Karpas-422 (cell line): ENCODE measurements around the gene AS3MT. TPM values are rescaled to one million over a fixed set of nuclear protein-coding genes. Genes with fewer than 3 reads are reported as not detected.

Experiments used
- DNase-seq: peaks from one replicate; pipeline ENCODE4 v3.0.0-alpha.2; 2015
- H2AFZ ChIP-seq: fragments of 200-600 bp; sonication (generic); 2 replicates; pipeline ENCODE4 v1.6.1; 2014; ENCODE audit warnings: antibody characterized with exemption, low read length, mixed read lengths
- H3K27ac ChIP-seq: fragments of 200-600 bp; sonication (generic); 2 replicates; pipeline ENCODE4 v1.5.1; 2014; ENCODE audit warnings: mild to moderate bottlenecking, low read length, moderate library complexity
- H3K27me3 ChIP-seq: fragments of 200-600 bp; sonication (generic); 2 replicates; pipeline ENCODE4 v1.6.1; 2014; ENCODE audit warnings: low read length, mixed read lengths
- H3K36me3 ChIP-seq: fragments of 200-600 bp; sonication (generic); 2 replicates; pipeline ENCODE4 v1.6.1; 2014; ENCODE audit warnings: low read length, mixed read lengths; ENCODE audit not compliant: insufficient read depth
- H3K4me1 ChIP-seq: fragments of 200-600 bp; sonication (generic); 2 replicates; pipeline ENCODE4 v1.6.1; 2014; ENCODE audit warnings: mild to moderate bottlenecking, low read length, mixed read lengths
- H3K4me2 ChIP-seq: fragments of 200-600 bp; sonication (generic); 2 replicates; pipeline ENCODE4 v1.6.1; 2014; ENCODE audit warnings: low read length, low read depth, mild to moderate bottlenecking; ENCODE audit not compliant: poor library complexity, severe bottlenecking
- H3K4me3 ChIP-seq: fragments of 200-600 bp; sonication (generic); 2 replicates; pipeline ENCODE4 v1.5.1; 2014; ENCODE audit warnings: mild to moderate bottlenecking, antibody characterized with exemption, low read length, mixed read lengths
- H3K79me2 ChIP-seq: fragments of 200-600 bp; sonication (generic); 2 replicates; pipeline ENCODE4 v1.6.1; 2014; ENCODE audit warnings: mild to moderate bottlenecking, low read length, mixed read lengths
- H3K9ac ChIP-seq: fragments of 200-600 bp; sonication (generic); 2 replicates; pipeline ENCODE4 v1.6.0; 2014; ENCODE audit warnings: low read length
- H3K9me2 ChIP-seq: fragments of 200-600 bp; sonication (generic), shearing (Covaris generic); replicated peaks from 2 replicates; pipeline ENCODE4 v1.6.0; 2014; ENCODE audit warnings: mild to moderate bottlenecking, low read length, moderate library complexity; ENCODE audit not compliant: insufficient read depth
- H3K9me3 ChIP-seq: fragments of 300-700, 200-600 bp; sonication (generic); 2 replicates; pipeline ENCODE4 v1.6.1; 2014; ENCODE audit warnings: low read length, mixed read lengths
- H4K20me1 ChIP-seq: fragments of 200-600 bp; sonication (generic); 2 replicates; pipeline ENCODE4 v1.6.1; 2014; ENCODE audit warnings: mild to moderate bottlenecking, antibody characterized with exemption, low read length, low read depth; ENCODE audit not compliant: insufficient read depth
- total RNA-seq: library from RNA; depleted of rRNA; stranded (reverse); fragments of >200 nt; shearing (Covaris generic); gene quantifications from 2 replicates; pipeline ENCODE4 v1.2.3, GENCODE V29; 2014; ENCODE audit warnings: low replicate concordance

Gene AS3MT
- total RNA-seq, 1 experiment from 2014 or later = not detected

DNA sequence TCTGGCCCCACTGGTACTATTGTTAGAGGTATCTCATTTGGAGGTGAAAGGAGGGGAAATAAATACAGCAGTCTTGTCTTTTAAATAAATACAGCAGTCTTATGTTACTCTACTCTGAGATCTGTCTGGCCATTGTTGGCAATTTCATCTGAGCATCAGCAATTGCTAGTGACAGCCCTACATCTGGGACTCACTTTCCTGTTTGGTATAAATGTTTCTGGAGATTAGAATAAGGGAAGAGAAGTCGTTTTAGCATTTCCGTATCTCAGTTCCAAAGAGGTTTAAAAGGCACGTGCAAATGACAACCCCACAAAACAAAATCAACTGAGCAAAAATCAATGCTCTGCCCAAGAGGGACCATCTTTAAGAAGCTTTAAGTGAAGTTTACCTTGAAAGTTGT is 30.7 kb downstream of the AS3MT start:
- Histone ChIP-seq H3K27ac (no peak overlapping the region), H3K79me2 (no peaks in the 10 kb centered on the region), H3K9me2 (no peaks in the 10 kb centered on the region), H3K4me3 (no peak overlapping the region), H3K36me3 (no peaks in the 10 kb centered on the region), H2AFZ (no peak overlapping the region), H3K4me1 (no peaks in the 10 kb centered on the region), H3K4me2 (no peak overlapping the region), H3K9ac (no peak overlapping the region), H3K27me3 (no peaks in the 10 kb centered on the region), H3K9me3 (no peaks in the 10 kb centered on the region), H4K20me1 (no peaks in the 10 kb centered on the region)
- no peak for DNase-seq

DNA sequence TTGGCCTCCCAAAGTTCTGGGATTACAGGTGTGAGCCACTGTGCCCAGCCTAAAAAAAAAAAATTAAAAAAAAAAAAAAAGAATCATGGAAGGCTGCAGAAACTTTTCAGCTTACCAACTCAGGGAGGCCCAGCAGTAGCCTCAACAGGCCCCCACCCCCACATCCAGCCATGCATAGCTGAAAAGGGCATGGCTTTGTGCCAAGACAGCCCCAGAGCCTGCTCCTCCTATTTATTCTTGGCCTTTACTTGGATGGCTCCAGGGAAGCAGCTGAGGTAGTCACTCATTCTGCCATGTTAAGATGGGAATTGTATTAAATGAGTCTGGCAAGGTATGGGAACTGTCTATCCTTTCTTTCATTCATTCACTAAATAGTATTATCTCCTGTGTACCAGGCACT is 35.1 kb downstream of the AS3MT start:
- Histone ChIP-seq H3K79me2 (no peaks in the 10 kb centered on the region), H3K9me3 (no peaks in the 10 kb centered on the region), H3K9me2 (no peaks in the 10 kb centered on the region), H3K9ac (no peak overlapping the region), H3K4me1 (no peaks in the 10 kb centered on the region), H3K36me3 (no peaks in the 10 kb centered on the region), H4K20me1 (no peaks in the 10 kb centered on the region), H3K4me3 (no peak overlapping the region), H2AFZ (no peak overlapping the region), H3K27ac (no peak overlapping the region), H3K27me3 (no peaks in the 10 kb centered on the region), H3K4me2 (no peak overlapping the region)
- DNase-seq = no peak

DNA sequence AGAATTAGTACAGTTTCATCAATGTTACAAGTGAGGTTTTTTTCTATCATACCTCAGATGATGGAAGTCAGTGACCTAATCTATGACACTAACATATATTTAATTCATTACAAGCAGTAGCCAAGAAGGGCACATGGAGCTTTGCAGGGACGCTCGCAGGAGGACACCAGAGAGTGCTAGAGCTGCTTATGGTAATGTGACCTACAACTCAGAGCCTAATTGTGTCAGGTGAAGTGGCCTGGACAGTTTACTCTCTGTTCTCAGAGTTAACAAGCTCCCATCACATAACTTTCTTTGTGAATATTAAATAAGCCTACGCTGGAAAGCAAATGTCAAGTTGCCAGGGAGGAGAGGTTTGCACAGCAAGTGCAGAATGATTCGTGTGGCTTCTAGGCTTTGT is 37.2 kb downstream of the AS3MT start:
- Histone ChIP-seq H3K27me3 (no peaks in the 10 kb centered on the region), H3K9ac (no peak overlapping the region), H3K9me3 (no peaks in the 10 kb centered on the region), H3K36me3 (no peaks in the 10 kb centered on the region), H3K4me3 (no peak overlapping the region), H3K79me2 (no peaks in the 10 kb centered on the region), H4K20me1 (no peaks in the 10 kb centered on the region), H2AFZ (no peak overlapping the region), H3K9me2 (no peaks in the 10 kb centered on the region), H3K4me2 (no peak overlapping the region), H3K27ac (no peak overlapping the region), H3K4me1 (no peaks in the 10 kb centered on the region)
- no peak for DNase-seq

DNA sequence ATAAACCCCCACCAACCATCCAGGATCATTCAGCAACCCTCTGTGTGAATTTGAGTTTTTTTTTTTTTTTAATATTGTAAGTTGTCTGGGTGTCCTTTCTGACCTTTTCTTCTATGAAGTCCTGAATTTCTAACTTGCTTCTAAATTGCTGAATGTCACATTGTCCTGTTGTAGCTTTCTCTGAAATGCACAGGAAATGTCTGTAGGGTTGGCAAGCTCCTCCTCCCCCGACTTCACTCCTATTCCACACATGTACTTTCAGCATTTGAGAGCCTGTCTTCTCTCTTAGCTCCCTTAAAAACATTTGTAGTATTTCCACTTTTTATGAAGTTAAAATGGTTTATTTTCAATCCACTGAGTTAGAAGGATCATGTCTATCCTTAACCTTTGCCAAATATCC is 45.5 kb downstream of the AS3MT start:
- DNase-seq = no peak

DNA sequence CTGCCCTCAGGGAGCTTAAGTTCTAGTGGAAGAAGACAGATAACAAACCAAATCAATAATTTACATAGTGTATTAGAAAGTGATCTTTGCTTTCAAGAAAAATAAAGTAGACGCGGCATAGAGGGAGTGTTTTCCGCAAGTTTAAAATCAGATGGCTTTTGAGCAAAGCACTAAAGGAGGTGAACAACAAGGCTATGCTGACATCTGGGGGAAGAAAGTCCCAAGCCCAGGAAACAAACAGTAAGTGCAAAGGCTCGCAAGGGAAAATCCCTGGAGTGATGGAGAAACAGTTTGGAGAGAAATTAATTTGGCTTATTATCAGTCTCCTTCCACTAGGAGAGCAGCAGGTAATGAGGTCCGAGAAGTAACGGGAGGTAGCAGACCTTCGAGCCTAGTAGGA is 46.9 kb downstream of the AS3MT start:
- Histone ChIP-seq H3K79me2 (no peaks in the 10 kb centered on the region), H2AFZ (no peak overlapping the region), H3K4me2 (peak overlapping the region; percentile 39), H3K4me3 (no peak overlapping the region), H3K9me2 (no peaks in the 10 kb centered on the region), H3K27ac (no peak overlapping the region), H3K27me3 (no peaks in the 10 kb centered on the region), H3K36me3 (no peaks in the 10 kb centered on the region), H4K20me1 (no peaks in the 10 kb centered on the region), H3K4me1 (peaks cover 25% of the 10 kb centered on the region), H3K9me3 (no peaks in the 10 kb centered on the region), H3K9ac (no peak overlapping the region)
- DNase-seq = no peak

More for the DNA sequence above, 45.5 kb downstream of the AS3MT start:
- no peaks in the 10 kb centered on the region for H3K36me3 ChIP-seq
- no peak overlapping the region for H3K4me2 ChIP-seq
- peaks cover 16% of the 10 kb centered on the region for H3K4me1 ChIP-seq
- no peak overlapping the region for H3K4me3 ChIP-seq
- no peaks in the 10 kb centered on the region for H3K9me2 ChIP-seq
- no peaks in the 10 kb centered on the region for H3K9me3 ChIP-seq
- H3K9ac ChIP-seq = no peak overlapping the region
- no peak overlapping the region for H3K27ac ChIP-seq
- H2AFZ ChIP-seq = no peak overlapping the region
- no peaks in the 10 kb centered on the region for H4K20me1 ChIP-seq
- H3K27me3 ChIP-seq = no peaks in the 10 kb centered on the region
- no peaks in the 10 kb centered on the region for H3K79me2 ChIP-seq

DNA sequence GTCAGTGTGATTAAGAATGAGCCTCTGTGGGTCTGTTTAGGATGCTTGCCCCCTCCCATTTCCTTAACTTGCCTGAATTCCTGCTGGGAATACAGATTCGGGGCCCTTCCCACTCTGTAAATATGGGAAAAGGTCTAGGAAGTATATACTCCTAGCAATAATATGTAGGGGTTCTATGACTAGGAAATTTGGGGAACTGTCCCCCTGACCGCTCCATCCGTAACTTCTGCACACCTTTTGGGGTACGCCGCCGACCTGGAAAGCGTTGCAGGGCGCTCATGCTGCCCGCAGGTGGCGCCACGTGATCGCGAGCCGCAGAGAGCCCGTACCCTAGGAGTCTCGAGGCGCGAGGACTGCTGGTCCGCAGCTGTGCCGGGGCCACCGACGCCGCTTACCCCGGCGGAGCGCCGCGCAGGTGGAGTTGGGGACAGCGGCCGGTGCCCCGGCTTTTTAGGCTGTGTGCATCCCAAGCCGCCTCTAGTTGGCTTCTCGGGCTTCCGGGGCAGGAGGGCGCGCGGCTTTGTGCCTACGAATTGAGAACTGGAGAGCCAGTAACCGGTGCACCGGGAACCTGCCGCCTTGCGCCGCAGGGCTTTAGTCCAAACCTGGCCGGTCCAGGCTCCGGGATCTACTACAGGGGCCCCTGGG is 48.2 kb downstream of the AS3MT start:
- Histone ChIP-seq H4K20me1 (no peaks in the 10 kb centered on the region), H3K79me2 (no peaks in the 10 kb centered on the region), H3K27me3 (no peaks in the 10 kb centered on the region), H3K36me3 (no peaks in the 10 kb centered on the region), H3K4me3 (peak overlapping the region; percentile 31; the same call in 1 of the 2 replicates), H2AFZ (no peak overlapping the region), H3K9ac (no peak overlapping the region), H3K27ac (no peak overlapping the region), H3K4me1 (peaks cover 32% of the 10 kb centered on the region), H3K4me2 (peak overlapping the region; percentile 39), H3K9me3 (no peaks in the 10 kb centered on the region), H3K9me2 (no peaks in the 10 kb centered on the region)
- peak; percentile 91 for DNase-seq

DNA sequence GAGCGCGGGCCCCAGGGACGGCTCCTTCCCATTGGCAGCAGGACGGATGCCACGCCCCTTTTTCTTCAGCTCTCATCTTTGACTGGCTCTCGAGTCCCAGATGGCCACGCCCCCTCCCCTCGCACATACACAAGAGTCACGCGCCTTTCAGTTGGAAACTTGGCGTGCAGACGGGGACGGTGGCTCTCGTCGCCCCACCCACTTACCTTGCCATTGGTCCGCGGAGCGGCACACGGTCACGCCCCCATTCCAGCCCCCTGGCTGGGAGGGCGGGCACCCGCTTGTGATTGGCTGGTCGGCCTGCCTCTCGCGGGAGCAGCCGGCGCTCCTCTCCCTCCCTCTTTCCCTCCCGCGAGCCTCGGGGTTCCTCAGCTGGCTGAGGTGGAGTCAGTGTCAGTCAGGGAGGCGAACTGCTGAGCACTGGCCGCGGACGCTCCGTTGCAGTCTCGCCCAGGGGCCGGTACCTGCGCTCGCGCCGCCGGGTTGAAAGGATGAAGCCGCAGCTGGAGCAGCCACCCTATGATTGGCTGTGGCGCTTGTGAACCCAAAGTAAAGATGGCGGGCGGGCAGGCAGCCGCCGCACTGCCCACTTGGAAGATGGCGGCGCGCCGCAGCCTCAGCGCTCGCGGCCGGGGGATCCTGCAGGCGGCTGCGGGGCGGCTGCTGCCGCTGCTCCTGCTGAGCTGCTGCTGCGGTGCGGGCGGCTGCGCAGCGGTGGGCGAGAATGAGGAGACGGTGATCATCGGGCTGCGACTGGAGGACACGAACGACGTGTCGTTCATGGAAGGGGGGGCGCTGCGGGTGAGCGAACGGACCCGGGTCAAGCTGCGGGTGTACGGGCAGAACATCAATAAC is 48.9 kb downstream of the AS3MT start, which contains the start of gene CNNM2:
CNNM2 (plus strand) TSS at position 333 of the 855 bp plus-strand sequence; CDS start at position 520, 187 bp downstream.
- Histone ChIP-seq H3K9me3 (no peaks in the 10 kb centered on the region), H3K9me2 (no peaks in the 10 kb centered on the region), H3K27me3 (no peaks in the 10 kb centered on the region), H3K36me3 (no peaks in the 10 kb centered on the region), H3K4me1 (peaks cover 39% of the 10 kb centered on the region), H4K20me1 (no peaks in the 10 kb centered on the region), H3K27ac (no peak within 1 kb of the TSS), H3K4me3 (peak within 1 kb of the TSS; percentile 90), H3K4me2 (peak within 1 kb of the TSS; percentile 87), H3K79me2 (no peaks in the 10 kb centered on the region), H2AFZ (peak within 1 kb of the TSS; percentile 99), H3K9ac (peak within 1 kb of the TSS; percentile 89)
- peak; percentile 100 for DNase-seq

DNA sequence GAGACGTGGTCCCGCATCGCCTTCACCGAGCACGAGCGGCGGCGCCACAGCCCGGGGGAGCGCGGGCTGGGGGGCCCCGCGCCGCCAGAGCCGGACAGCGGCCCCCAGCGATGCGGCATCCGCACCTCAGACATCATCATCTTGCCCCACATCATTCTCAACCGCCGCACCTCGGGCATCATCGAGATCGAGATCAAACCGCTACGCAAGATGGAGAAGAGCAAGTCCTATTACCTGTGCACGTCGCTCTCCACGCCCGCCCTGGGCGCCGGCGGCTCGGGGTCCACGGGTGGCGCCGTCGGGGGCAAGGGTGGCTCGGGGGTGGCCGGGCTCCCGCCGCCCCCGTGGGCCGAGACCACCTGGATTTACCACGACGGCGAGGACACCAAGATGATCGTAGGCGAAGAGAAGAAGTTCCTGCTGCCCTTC is 49.6 kb downstream of the AS3MT start:
- Histone ChIP-seq H3K4me1 (peaks cover 39% of the 10 kb centered on the region), H3K9me2 (no peaks in the 10 kb centered on the region), H3K27ac (no peak overlapping the region), H3K4me2 (peak overlapping the region; percentile 87), H3K9ac (peak overlapping the region; percentile 89), H3K9me3 (no peaks in the 10 kb centered on the region), H4K20me1 (no peaks in the 10 kb centered on the region), H3K79me2 (no peaks in the 10 kb centered on the region), H3K4me3 (peak overlapping the region; percentile 90), H2AFZ (peak overlapping the region; percentile 99), H3K27me3 (no peaks in the 10 kb centered on the region), H3K36me3 (no peaks in the 10 kb centered on the region)
- DNase-seq = no peak
